CD4-positive, CD25-positive, alpha-beta regulatory T cell (primary cell): ENCODE measurements around the gene TJP3. TPM values are rescaled to one million over a fixed set of nuclear protein-coding genes. Genes with fewer than 3 reads are reported as not detected.
A peak's percentile ranks its signal among the peaks of the same experiment; 100 is the strongest.

Experiments
- ATAC-seq, 2 donors: fragments of 150-1000 bp; cut with Tn5 transposase; one replicate each; pipeline ENCODE4 v1.10.0; 2021; ENCODE audit warnings: low read depth in 2 of 2, moderate number of reproducible peaks in 2 of 2, moderate library complexity in 1 of 2
- DNase-seq, 3 donors: peaks; one replicate each; pipeline versions ENCODE4 v3.0.0 to v3.0.0-alpha.2; 2012 to 2022; ENCODE audit warnings: mixed read lengths in 1 of 3
- H3K27ac ChIP-seq: one replicate; pipeline ENCODE4 v1.7.0; 2013; ENCODE audit warnings: mild to moderate bottlenecking, low read length; ENCODE audit not compliant: insufficient read depth, poor library complexity, severe bottlenecking
- H3K27me3 ChIP-seq: one replicate; pipeline ENCODE4 v1.7.0; 2013; ENCODE audit warnings: low read length; ENCODE audit not compliant: control insufficient read depth, insufficient read depth
- H3K36me3 ChIP-seq: one replicate; pipeline ENCODE4 v1.7.0; 2013; ENCODE audit warnings: mild to moderate bottlenecking, low read length, moderate library complexity; ENCODE audit not compliant: control insufficient read depth, insufficient read depth
- H3K4me1 ChIP-seq: 2 replicates; pipeline ENCODE4 v1.7.0; 2013; ENCODE audit warnings: mild to moderate bottlenecking, low read length; ENCODE audit not compliant: insufficient read depth, control insufficient read depth, poor library complexity, severe bottlenecking
- H3K4me3 ChIP-seq: one replicate; pipeline ENCODE4 v1.7.0; 2013; ENCODE audit warnings: low read depth, mild to moderate bottlenecking, low read length, moderate library complexity
- H3K9me3 ChIP-seq, 2 experiments: 1 replicate in 1 of 2; 2 replicates in 1 of 2; pipeline ENCODE4 v1.7.0; 2013; ENCODE audit warnings: low read length in 2 of 2, mild to moderate bottlenecking in 1 of 2, moderate library complexity in 1 of 2; ENCODE audit not compliant: control insufficient read depth in 2 of 2
- H3K27ac Mint-ChIP-seq, 3 donors: one replicate each; pipeline ENCODE4 v1.8.0; 2020 to 2022; ENCODE audit warnings: mild to moderate bottlenecking in 3 of 3, mixed read lengths in 3 of 3, moderate library complexity in 2 of 3
- H3K27me3 Mint-ChIP-seq: one replicate; pipeline ENCODE4 v1.8.0; 2022; ENCODE audit warnings: mild to moderate bottlenecking, mixed read lengths
- H3K36me3 Mint-ChIP-seq: one replicate; pipeline ENCODE4 v1.8.0; 2020; ENCODE audit warnings: mixed read lengths
- H3K4me1 Mint-ChIP-seq, 4 donors: one replicate each; pipeline ENCODE4 v1.8.0; 2020 to 2022; ENCODE audit warnings: mixed read lengths in 4 of 4, mild to moderate bottlenecking in 1 of 4
- H3K4me3 Mint-ChIP-seq, 4 donors: one replicate each; pipeline ENCODE4 v1.8.0; 2020 to 2022; ENCODE audit warnings: mild to moderate bottlenecking in 4 of 4, mixed read lengths in 4 of 4, moderate library complexity in 3 of 4
- H3K9me3 Mint-ChIP-seq, 7 donors: one replicate each; pipeline ENCODE4 v1.8.0; 2020 to 2022; ENCODE audit warnings: mixed read lengths in 7 of 7, mild to moderate bottlenecking in 3 of 7, moderate library complexity in 2 of 7
- polyA plus RNA-seq, 4 donors: library from polyadenylated mRNA; unstranded; fragments of 300-500 nt; fragmentation: Illumina TruSeq; gene quantifications; one replicate each; pipeline ENCODE4 v1.2.3, GENCODE V29; 2021
- total RNA-seq: library from RNA; stranded (reverse); gene quantifications from one replicate; pipeline ENCODE4 v1.2.3, GENCODE V29; 2022

The TJP3 gene
- total and polyA plus RNA-seq, 5 donors from 2014 or later: 20.6 to 34.4 (median 28.6) TPM

GRCh38 chr19:3699741-3700241, 8.4 kb upstream of the TJP3 start:
- peak overlapping the region; percentile 53 for H3K4me3 ChIP-seq
- Mint-ChIP-seq H3K4me3 (peak overlapping the region; percentile 90 to 96 (median 92)), H3K27me3 (no peaks in the 10 kb centered on the region), H3K27ac (peak overlapping the region in 2 of 3 donors; percentile 88 to 89), H3K9me3 (no peaks in the 10 kb centered on the region), H3K36me3 (no peaks in the 10 kb centered on the region), H3K4me1 (peaks cover 0 to 39% (median 11%) of the 10 kb centered on the region in 4 donors)
- no peaks in the 10 kb centered on the region for H3K9me3 ChIP-seq
- no peaks in the 10 kb centered on the region for H3K27me3 ChIP-seq
- H3K27ac ChIP-seq: no peak overlapping the region
- ATAC-seq (no peak), DNase-seq (no peak)
- peaks cover 17% of the 10 kb centered on the region for H3K4me1 ChIP-seq
- H3K36me3 ChIP-seq: no peaks in the 10 kb centered on the region

GRCh38 chr19:3700242-3701032, 7.7 kb upstream of the TJP3 start, which contains the start of gene PIP5K1C:
Gene PIP5K1C, minus strand, starts transcription at chr19:3700468. Its CDS starts 78 bp downstream, at chr19:3700390.
- Mint-ChIP-seq H3K9me3 (no peaks in the 10 kb centered on the region), H3K4me3 (peak within 1 kb of the TSS; percentile 90 to 96 (median 92)), H3K36me3 (no peaks in the 10 kb centered on the region), H3K27me3 (peaks cover 3% of the 10 kb centered on the region), H3K4me1 (peaks cover 0 to 42% (median 11%) of the 10 kb centered on the region in 4 donors), H3K27ac (peak within 1 kb of the TSS in 2 of 3 donors; percentile 88 to 89)
- Histone ChIP-seq H3K27ac (no peak within 1 kb of the TSS), H3K9me3 (no peaks in the 10 kb centered on the region), H3K4me1 (peaks cover 17% of the 10 kb centered on the region), H3K36me3 (no peaks in the 10 kb centered on the region), H3K27me3 (no peaks in the 10 kb centered on the region), H3K4me3 (peak within 1 kb of the TSS; percentile 53)
- ATAC-seq (peak; percentile 97 to 98), DNase-seq (peak; percentile 86 to 91 (median 90))

GRCh38 chr19:3701200-3701599, 7.0 kb upstream of the TJP3 start:
- no peak for ATAC-seq
- H3K4me3 Mint-ChIP-seq: peak overlapping the region; percentile 59 to 79 (median 70)

GRCh38 chr19:3707868-3708206, 347 bp upstream of the TJP3 start:
- Histone ChIP-seq H3K27ac (no peak overlapping the region), H3K4me3 (no peak overlapping the region), H3K9me3 (no peaks in the 10 kb centered on the region), H3K36me3 (no peaks in the 10 kb centered on the region), H3K27me3 (no peaks in the 10 kb centered on the region), H3K4me1 (peaks cover 3% of the 10 kb centered on the region)
- Mint-ChIP-seq H3K4me1 (peaks cover 0 to 7% (median 2%) of the 10 kb centered on the region in 4 donors), H3K4me3 (no peak overlapping the region), H3K9me3 (no peaks in the 10 kb centered on the region), H3K36me3 (no peaks in the 10 kb centered on the region), H3K27me3 (peaks cover 21% of the 10 kb centered on the region), H3K27ac (no peak overlapping the region)
- no peak for ATAC-seq
- DNase-seq: no peak

More at GRCh38 chr19:3701200-3701599, 7.0 kb upstream of the TJP3 start:
- Mint-ChIP-seq H3K4me1 (peaks cover 0 to 39% (median 13%) of the 10 kb centered on the region in 4 donors), H3K9me3 (no peaks in the 10 kb centered on the region), H3K27me3 (peaks cover 11% of the 10 kb centered on the region), H3K27ac (peak overlapping the region in 2 of 3 donors; percentile 84 to 88), H3K36me3 (no peaks in the 10 kb centered on the region)
- H3K4me1 ChIP-seq: peaks cover 19% of the 10 kb centered on the region
- no peaks in the 10 kb centered on the region for H3K9me3 ChIP-seq
- H3K27ac ChIP-seq: no peak overlapping the region
- no peaks in the 10 kb centered on the region for H3K27me3 ChIP-seq
- H3K36me3 ChIP-seq: no peaks in the 10 kb centered on the region
- no peak overlapping the region for H3K4me3 ChIP-seq
- no peak for DNase-seq

- H3K4me1 Mint-ChIP-seq: peaks cover 0 to 13% (median 3%) of the 10 kb centered on the region in 4 donors
- no peaks in the 10 kb centered on the region for H3K9me3 Mint-ChIP-seq
- peaks cover 3% of the 10 kb centered on the region for H3K4me1 ChIP-seq
- H3K4me3 ChIP-seq: no peak overlapping the region
- no peaks in the 10 kb centered on the region for H3K36me3 Mint-ChIP-seq
- H3K27me3 Mint-ChIP-seq: peaks cover 19% of the 10 kb centered on the region
- H3K36me3 ChIP-seq: no peaks in the 10 kb centered on the region
- DNase-seq (no peak), ATAC-seq (peak; percentile 6 to 27)
- H3K9me3 ChIP-seq: no peaks in the 10 kb centered on the region
- no peak overlapping the region for H3K27ac Mint-ChIP-seq
- no peak overlapping the region for H3K4me3 Mint-ChIP-seq
- H3K27me3 ChIP-seq: no peaks in the 10 kb centered on the region
- no peak overlapping the region for H3K27ac ChIP-seq
Measured at GRCh38 chr19:3710265-3710812, 2.2 kb downstream of the TJP3 start.

DNA sequence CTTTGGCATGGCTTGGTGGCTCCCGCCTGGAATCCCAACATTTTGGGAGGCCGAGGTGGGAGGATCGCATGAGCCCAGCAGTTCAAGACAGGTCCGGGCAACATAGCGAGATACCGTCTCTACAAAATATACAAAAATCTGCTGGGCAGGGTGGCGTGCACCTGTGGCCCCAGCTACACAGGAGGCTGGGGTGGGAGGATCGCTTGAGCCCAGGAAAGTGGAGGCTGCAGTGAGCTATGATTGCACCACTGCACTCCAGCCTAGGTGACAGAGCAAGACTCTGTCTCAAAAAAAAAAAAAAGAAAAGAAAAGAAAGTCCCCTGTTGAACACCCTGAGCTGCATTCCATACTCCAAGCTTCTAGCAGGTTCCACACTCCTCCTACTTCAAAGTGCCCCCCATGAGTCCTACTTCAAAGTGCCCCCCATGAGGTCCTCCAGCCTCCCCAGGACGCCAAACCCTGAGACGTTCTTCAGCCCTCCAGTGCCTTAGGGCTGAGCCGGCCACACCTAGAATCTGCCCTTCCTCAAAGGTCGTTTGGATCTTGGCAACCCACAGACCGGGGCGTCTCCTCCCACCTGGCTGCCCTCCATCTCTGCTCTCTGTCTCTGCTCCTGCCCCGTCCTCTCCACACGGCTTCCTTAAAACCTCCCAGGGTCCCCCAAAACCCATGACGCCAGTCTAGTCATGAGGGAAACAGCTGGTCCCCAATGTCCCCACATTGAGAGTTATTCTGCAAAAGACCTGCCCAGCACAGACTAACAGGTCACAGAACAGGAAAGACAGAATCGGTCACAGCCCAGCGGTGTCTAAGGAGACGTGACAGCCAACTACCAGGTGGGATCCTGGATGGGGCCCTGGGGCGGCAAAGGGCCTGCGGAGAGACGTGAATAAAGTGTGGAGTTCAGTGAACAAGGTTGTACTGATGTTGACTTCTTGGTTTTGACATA, 4.8 kb downstream of the TJP3 start:
- Mint-ChIP-seq H3K27me3 (peaks cover 9% of the 10 kb centered on the region), H3K36me3 (no peaks in the 10 kb centered on the region), H3K4me3 (no peak overlapping the region), H3K4me1 (peaks cover 0 to 5% (median 2%) of the 10 kb centered on the region in 4 donors), H3K9me3 (peaks cover 0 to under 1% (median 0%) of the 10 kb centered on the region in 7 donors), H3K27ac (peak overlapping the region in 2 of 3 donors; percentile 17 to 74)
- no peaks in the 10 kb centered on the region for H3K36me3 ChIP-seq
- no peak overlapping the region for H3K4me3 ChIP-seq
- no peak overlapping the region for H3K27ac ChIP-seq
- no peaks in the 10 kb centered on the region for H3K9me3 ChIP-seq
- H3K27me3 ChIP-seq: no peaks in the 10 kb centered on the region
- H3K4me1 ChIP-seq: no peaks in the 10 kb centered on the region
- DNase-seq (no peak), ATAC-seq (no peak)

DNA sequence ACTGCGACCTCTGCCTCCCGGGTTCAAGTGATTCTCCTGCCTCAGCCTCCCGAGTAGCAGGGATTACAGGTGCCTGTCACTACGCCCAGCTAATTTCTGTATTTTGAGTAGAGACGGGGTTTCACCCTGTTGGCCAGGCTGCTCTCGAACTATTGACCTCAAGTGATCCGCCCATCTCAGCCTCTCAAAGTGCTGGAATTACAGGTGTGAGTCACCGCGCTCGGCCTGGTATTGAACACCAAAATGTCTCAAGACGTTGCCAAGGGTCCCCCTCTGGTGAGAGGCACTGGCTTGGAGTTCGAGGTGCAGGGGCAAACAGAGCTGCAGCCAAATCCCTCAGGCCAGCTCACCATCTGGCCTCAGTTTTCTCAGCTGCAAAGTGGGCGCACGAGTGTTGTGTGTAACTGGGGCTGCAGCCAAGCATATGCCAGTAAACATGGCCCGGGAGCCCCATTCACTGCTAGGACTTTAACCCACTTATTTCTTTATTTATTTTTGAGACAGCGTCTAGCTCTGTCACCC, 8.0 kb downstream of the TJP3 start:
- H3K36me3 Mint-ChIP-seq: no peaks in the 10 kb centered on the region
- H3K4me3 Mint-ChIP-seq: no peak overlapping the region
- H3K9me3 Mint-ChIP-seq: peaks cover 0 to 1% (median 0%) of the 10 kb centered on the region in 7 donors
- H3K27me3 Mint-ChIP-seq: peaks cover 16% of the 10 kb centered on the region
- Histone ChIP-seq H3K4me3 (no peak overlapping the region), H3K36me3 (no peaks in the 10 kb centered on the region), H3K4me1 (peaks cover 14% of the 10 kb centered on the region), H3K27ac (no peak overlapping the region), H3K9me3 (no peaks in the 10 kb centered on the region), H3K27me3 (no peaks in the 10 kb centered on the region)
- ATAC-seq: no peak
- DNase-seq: no peak
- peaks cover 0 to 16% (median 9%) of the 10 kb centered on the region in 4 donors for H3K4me1 Mint-ChIP-seq
- no peak overlapping the region for H3K27ac Mint-ChIP-seq
